HFF-Myc (cell line): Measurements from ENCODE around the gene ASB6.

Source experiments
- DNase-seq: peaks from one replicate; pipeline ENCODE4 v3.0.0-alpha.2; 2011; ENCODE audit warnings: low read depth; ENCODE audit errors: extremely low read depth
- H3K4me3 ChIP-seq: replicated peaks from 2 replicates; pipeline ENCODE4 v1.5.1; 2011; ENCODE audit warnings: low read depth, mild to moderate bottlenecking, control low read depth, low read length
- CTCF ChIP-seq: IDR thresholded peaks from 2 replicates; pipeline ENCODE4 v1.5.1; 2012; ENCODE audit warnings: mild to moderate bottlenecking, low read depth, low read length, control low read depth; ENCODE audit errors: missing control alignments

Gene ASB6

GRCh38 chr9:129653823-129654553 lies 12.0 kb upstream of the ASB6 start:
- TF ChIP-seq CTCF: no peak
- DNase-seq: no peak
- H3K4me3 ChIP-seq: no peak overlapping the region

- no peak for DNase-seq
- TF ChIP-seq CTCF: no peak
- H3K4me3 ChIP-seq: no peak overlapping the region
Measured at GRCh38 chr9:129650680-129651235, 8.8 kb upstream of the ASB6 start.

- TF ChIP-seq CTCF: no peak
- peak; percentile 61 for DNase-seq
- H3K4me3 ChIP-seq: no peak overlapping the region
Measured at GRCh38 chr9:129649726-129650679, 8.1 kb upstream of the ASB6 start.

GRCh38 chr9:129648764-129649115 lies 6.8 kb upstream of the ASB6 start:
- no peak for TF ChIP-seq CTCF
- no peak overlapping the region for H3K4me3 ChIP-seq
- DNase-seq: no peak

- no peak for DNase-seq
- no peak overlapping the region for H3K4me3 ChIP-seq
Measured at GRCh38 chr9:129648092-129648763, 6.3 kb upstream of the ASB6 start.

GRCh38 chr9:129647635-129648034 lies 5.7 kb upstream of the ASB6 start:
- H3K4me3 ChIP-seq: no peak overlapping the region
- no peak for TF ChIP-seq CTCF
- DNase-seq: no peak

More at GRCh38 chr9:129648092-129648763, 6.3 kb upstream of the ASB6 start:
- no peak for TF ChIP-seq CTCF
